ENCODE data around the gene AMN. TPM values are rescaled to one million over a fixed set of nuclear protein-coding genes. Genes with fewer than 3 reads are reported as not detected.

The AMN gene
- polyA plus RNA-seq, 1 of the 3 experiments (the other 2 are of a cell fraction), result 0.03 TPM

- peaks cover 12% of the 10 kb centered on the region for H3F3A ChIP-seq (replicated peaks; ENCODE audit: insufficient read depth)
- H3K9ac ChIP-seq, result no peak overlapping the region
- H2AFZ ChIP-seq (ENCODE audit: low read depth), result no peak overlapping the region
- peaks cover 9% of the 10 kb centered on the region for H4K20me1 ChIP-seq (ENCODE audit: insufficient read depth)
- WGBS (ENCODE audit: low lambda C conversion rate), result 87% methylated on average over 21 of the region's 22 CpGs
- ChIA-PET POLR2A (no interaction called here), CTCF (interaction anchor here (1.1 to 2.3 kb wide), 3 partner anchors 18 to 280 kb away, joined by 3 to 6 read pairs (median 6); no protein-coding TSS in a partner anchor)
- H3K4me2 ChIP-seq, result no peak overlapping the region
- TF ChIP-seq ELF1 (IDR thresholded peaks at IDR 0.05) (no peak), NRF1 (IDR thresholded peaks at IDR 0.05; ENCODE audit: low read depth, low read length) (no peak), FOXM1 (IDR thresholded peaks at IDR 0.05; ENCODE audit: low read depth) (no peak)
- H3K4me1 ChIP-seq (ENCODE audit: control insufficient read depth in 1 of 2, insufficient read depth in 2 of 2, low read depth in 1 of 2, low read length in 1 of 2), result peaks cover 0 to 3% of the 10 kb centered on the region in 2 experiments; a peak in 1 of 4 replicates
- H3K79me2 ChIP-seq (ENCODE audit: insufficient read depth), result peaks cover 18% of the 10 kb centered on the region; the same call in 1 of the 2 replicates
- H3K9me2 ChIP-seq, result no peaks in the 10 kb centered on the region
- no peak overlapping the region for H3K4me3 ChIP-seq (ENCODE audit: low read depth in 2 of 2, low read length in 1 of 2)
- DNase-seq, result no peak
- H3K27me3 ChIP-seq (ENCODE audit: insufficient read depth), result no peaks in the 10 kb centered on the region
- H3K36me3 ChIP-seq (replicated peaks in 1 of 2; ENCODE audit: control insufficient read depth in 1 of 2, insufficient read depth in 2 of 2, low read length in 1 of 2), result peaks cover 53 to 72% of the 10 kb centered on the region in 2 experiments
- H3K9me3 ChIP-seq, result no peaks in the 10 kb centered on the region
- no peak overlapping the region for H3K27ac ChIP-seq (ENCODE audit: low read depth in 2 of 2, low read length in 1 of 2)
Measured at GRCh38 chr14:102973706-102974285, 51.3 kb downstream of the AMN start.

- no peak for DNase-seq
- 96% methylated on average over 17 of the region's 17 CpGs for WGBS (ENCODE audit: low lambda C conversion rate)
- ChIA-PET POLR2A (no interaction called here), CTCF (interaction anchor here (1.1 to 1.7 kb wide), 4 partner anchors 11 to 281 kb away, joined by 3 to 6 read pairs (median 6); no protein-coding TSS in a partner anchor)
- Histone ChIP-seq H3K36me3 (replicated peaks in 1 of 2; ENCODE audit: control insufficient read depth in 1 of 2, insufficient read depth in 2 of 2, low read length in 1 of 2) (peaks cover 56 to 65% of the 10 kb centered on the region in 2 experiments), H3K9ac (no peak overlapping the region), H2AFZ (ENCODE audit: low read depth) (no peak overlapping the region), H3K4me2 (no peak overlapping the region), H3K4me1 (ENCODE audit: control insufficient read depth in 1 of 2, insufficient read depth in 2 of 2, low read depth in 1 of 2, low read length in 1 of 2) (peaks cover 0 to 3% of the 10 kb centered on the region in 2 experiments; a peak in 1 of 4 replicates), H3K79me2 (ENCODE audit: insufficient read depth) (peaks cover 16% of the 10 kb centered on the region; the same call in 1 of the 2 replicates), H3K9me3 (no peaks in the 10 kb centered on the region), H4K20me1 (ENCODE audit: insufficient read depth) (peaks cover 9% of the 10 kb centered on the region), H3F3A (replicated peaks; ENCODE audit: insufficient read depth) (peaks cover 12% of the 10 kb centered on the region), H3K27ac (ENCODE audit: low read depth in 2 of 2, low read length in 1 of 2) (no peak overlapping the region), H3K4me3 (ENCODE audit: low read depth in 2 of 2, low read length in 1 of 2) (no peak overlapping the region), H3K9me2 (no peaks in the 10 kb centered on the region), H3K27me3 (ENCODE audit: insufficient read depth) (no peaks in the 10 kb centered on the region)
- TF ChIP-seq GATA2 (CRISPR knock-in tag; IDR thresholded peaks at IDR 0.05) (no peak), PBX3 (IDR thresholded peaks at IDR 0.05) (no peak)
Measured at GRCh38 chr14:102975662-102976061, 53.2 kb downstream of the AMN start.

GRCh38 chr14:102977475-102977874, 55.0 kb downstream of the AMN start:
- ChIA-PET POLR2A (no interaction called here), CTCF (interaction anchor here (0.6 kb wide), 1 partner anchor 24 kb away, joined by 4 read pairs; no protein-coding TSS in a partner anchor)
- H3K79me2 ChIP-seq (ENCODE audit: insufficient read depth), result no peaks in the 10 kb centered on the region
- H3K36me3 ChIP-seq (replicated peaks in 1 of 2; ENCODE audit: control insufficient read depth in 1 of 2, insufficient read depth in 2 of 2, low read length in 1 of 2), result peaks cover 52 to 58% of the 10 kb centered on the region in 2 experiments
- H3K27me3 ChIP-seq (ENCODE audit: insufficient read depth), result no peaks in the 10 kb centered on the region
- H3K9ac ChIP-seq, result no peak overlapping the region
- no peaks in the 10 kb centered on the region for H3K9me2 ChIP-seq
- peaks cover 12% of the 10 kb centered on the region for H3F3A ChIP-seq (replicated peaks; ENCODE audit: insufficient read depth)
- H3K4me3 ChIP-seq (ENCODE audit: low read depth in 2 of 2, low read length in 1 of 2), result no peak overlapping the region
- H2AFZ ChIP-seq (ENCODE audit: low read depth), result no peak overlapping the region
- H3K9me3 ChIP-seq, result no peaks in the 10 kb centered on the region
- peaks cover 0 to 3% of the 10 kb centered on the region in 2 experiments; a peak in 1 of 4 replicates for H3K4me1 ChIP-seq (ENCODE audit: control insufficient read depth in 1 of 2, insufficient read depth in 2 of 2, low read depth in 1 of 2, low read length in 1 of 2)
- DNase-seq, result no peak
- WGBS (ENCODE audit: low lambda C conversion rate), result 94% methylated on average over 8 of the region's 8 CpGs
- H3K27ac ChIP-seq (ENCODE audit: low read depth in 2 of 2, low read length in 1 of 2), result no peak overlapping the region
- TF ChIP-seq ELF1 (IDR thresholded peaks at IDR 0.05) (no peak), TCF12 (IDR thresholded peaks at IDR 0.05) (no peak), USF2 (IDR thresholded peaks at IDR 0.05; ENCODE audit: borderline replicate concordance, low read depth, low read length) (no peak), EP300 (IDR thresholded peaks at IDR 0.05; ENCODE audit: borderline replicate concordance in 1 of 2, low read depth in 1 of 2, low read length in 1 of 2) (no peak)
- no peak overlapping the region for H3K4me2 ChIP-seq
- peaks cover 4% of the 10 kb centered on the region for H4K20me1 ChIP-seq (ENCODE audit: insufficient read depth)
